Measurements from ENCODE around the gene SIGLEC10. TPM values are rescaled to one million over a fixed set of nuclear protein-coding genes. Genes with fewer than 3 reads are reported as not detected.
A peak's percentile ranks its signal among the peaks of the same experiment; 100 is the strongest.

SIGLEC10 gene
- total and polyA plus RNA-seq, 2 of the 4 experiments (the other 2 are of a cell fraction), result not detected

- H3K36me3 ChIP-seq (ENCODE audit: control insufficient read depth, insufficient read depth, low read length), result no peaks in the 10 kb centered on the region
- no peak overlapping the region for H3K4me3 ChIP-seq (ENCODE audit: insufficient read depth, low read depth, low read length)
- no peak overlapping the region for H2BK5ac ChIP-seq (ENCODE audit: low read depth, low read length, poor library complexity, severe bottlenecking)
- ChIA-PET POLR2A (ENCODE audit: unreplicated experiment) (no interaction called here), CTCF (interaction anchor here (1.1 kb wide), 1 partner anchor 242 kb away, joined by 3 read pairs; no protein-coding TSS in a partner anchor)
- no peak overlapping the region for H3K4ac ChIP-seq (ENCODE audit: low read depth, low read length)
- H3K23ac ChIP-seq (ENCODE audit: low read depth, low read length), result no peak overlapping the region
- no peak overlapping the region for H4K91ac ChIP-seq (ENCODE audit: insufficient read depth, low read depth, low read length)
- no peak overlapping the region for H3K27ac ChIP-seq (ENCODE audit: insufficient read depth, low read length)
- no peak overlapping the region for H3K4me2 ChIP-seq (ENCODE audit: low read depth, low read length)
- no peak overlapping the region for H2AK9ac ChIP-seq (replicated peaks; ENCODE audit: low read depth, low read length, poor library complexity)
- H2BK120ac ChIP-seq (ENCODE audit: low read depth, low read length), result no peak overlapping the region
- peaks cover 5% of the 10 kb centered on the region for H3K9me3 ChIP-seq (ENCODE audit: control insufficient read depth, insufficient read depth, low read length)
- H3K9ac ChIP-seq (ENCODE audit: low read depth, low read length), result no peak overlapping the region
- no peaks in the 10 kb centered on the region for H4K20me1 ChIP-seq (ENCODE audit: insufficient read depth, low read length)
- H2AK5ac ChIP-seq (ENCODE audit: low read depth, low read length), result no peak overlapping the region
- no peak overlapping the region for H3K18ac ChIP-seq (ENCODE audit: low read depth, low read length)
- no peak overlapping the region for H4K5ac ChIP-seq (ENCODE audit: low read depth, low read length)
- TF ChIP-seq USF2 (IDR thresholded peaks at IDR 0.05; ENCODE audit: low read depth, low read length) (no peak), SMC3 (IDR thresholded peaks at IDR 0.05; ENCODE audit: low read depth, low read length) (no peak), RAD21 (IDR thresholded peaks at IDR 0.05; ENCODE audit: low read length) (peak; percentile 9; the same call in 1 of the 2 replicates)
- TF ChIP-seq, protein P1, sequence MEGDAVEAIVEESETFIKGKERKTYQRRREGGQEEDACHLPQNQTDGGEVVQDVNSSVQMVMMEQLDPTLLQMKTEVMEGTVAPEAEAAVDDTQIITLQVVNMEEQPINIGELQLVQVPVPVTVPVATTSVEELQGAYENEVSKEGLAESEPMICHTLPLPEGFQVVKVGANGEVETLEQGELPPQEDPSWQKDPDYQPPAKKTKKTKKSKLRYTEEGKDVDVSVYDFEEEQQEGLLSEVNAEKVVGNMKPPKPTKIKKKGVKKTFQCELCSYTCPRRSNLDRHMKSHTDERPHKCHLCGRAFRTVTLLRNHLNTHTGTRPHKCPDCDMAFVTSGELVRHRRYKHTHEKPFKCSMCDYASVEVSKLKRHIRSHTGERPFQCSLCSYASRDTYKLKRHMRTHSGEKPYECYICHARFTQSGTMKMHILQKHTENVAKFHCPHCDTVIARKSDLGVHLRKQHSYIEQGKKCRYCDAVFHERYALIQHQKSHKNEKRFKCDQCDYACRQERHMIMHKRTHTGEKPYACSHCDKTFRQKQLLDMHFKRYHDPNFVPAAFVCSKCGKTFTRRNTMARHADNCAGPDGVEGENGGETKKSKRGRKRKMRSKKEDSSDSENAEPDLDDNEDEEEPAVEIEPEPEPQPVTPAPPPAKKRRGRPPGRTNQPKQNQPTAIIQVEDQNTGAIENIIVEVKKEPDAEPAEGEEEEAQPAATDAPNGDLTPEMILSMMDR (conservative IDR thresholded peaks at IDR 0.05; ENCODE audit: low read depth, low read length), result peak; percentile 27
- WGBS, 2 experiments (ENCODE audit: extremely low coverage in 2 of 2, insufficient read length in 1 of 2), result 53% methylated on average over 3 of the region's 5 CpGs; no CpG with 5 or more reads in 1 of the 2 experiments
- H2BK20ac ChIP-seq (ENCODE audit: low read depth, low read length), result no peak overlapping the region
- dilution Hi-C loops (cut with HindIII; ENCODE audit: low sequenced_read_pairs, unreplicated experiment) (no loop called here), in situ Hi-C loops (cut with MboI; ENCODE audit: low sequenced_read_pairs) (no loop called here), intact Hi-C loops (cut with micrococcal nuclease) (no loop called here)
- no peak for DNase-seq
- H2AFZ ChIP-seq (replicated peaks; ENCODE audit: low read length, poor library complexity), result no peak overlapping the region
- H2BK15ac ChIP-seq (ENCODE audit: low read depth, low read length), result no peak overlapping the region
- no peak overlapping the region for H3K14ac ChIP-seq (replicated peaks; ENCODE audit: low read depth, low read length)
- H3K9me1 ChIP-seq (ENCODE audit: insufficient read depth, low read length), result no peaks in the 10 kb centered on the region
- H3K79me1 ChIP-seq (ENCODE audit: low read depth in 1 of 2, low read length in 2 of 2), result no peaks in the 10 kb centered on the region
- no peak overlapping the region for H3K56ac ChIP-seq (ENCODE audit: extremely low read depth, insufficient read depth, low read length)
- H3K27me3 ChIP-seq (ENCODE audit: control insufficient read depth, insufficient read depth, low read length), result no peaks in the 10 kb centered on the region
- BruUV-seq (replicated peaks), result no TSS peak
- H3K4me1 ChIP-seq (ENCODE audit: control insufficient read depth, insufficient read depth, low read length), result no peaks in the 10 kb centered on the region
- ATAC-seq (ENCODE audit: low read depth), result no peak
- H4K8ac ChIP-seq (ENCODE audit: low read depth in 2 of 2, low read length in 2 of 2), result no peak overlapping the region
Observed at GRCh38 chr19:51439021-51439465, 21.6 kb upstream of the SIGLEC10 start.

Data from IMR-90 (cell line).